NOMO-1 (cell line): Measurements from ENCODE around the gene AMOTL1.
"Not testable (repeated sequence)": the region's sequence is repeated elsewhere in the genome, so short reads cannot be mapped to it uniquely, and the experiment has no call there.

Source experiments
- DNase-seq, 2 experiments: peaks; one replicate each; lab custom pipeline; 2025; ENCODE audit not compliant: unreplicated experiment in 2 of 2; lab: John Stamatoyannopoulos, UW

Gene AMOTL1

DNA sequence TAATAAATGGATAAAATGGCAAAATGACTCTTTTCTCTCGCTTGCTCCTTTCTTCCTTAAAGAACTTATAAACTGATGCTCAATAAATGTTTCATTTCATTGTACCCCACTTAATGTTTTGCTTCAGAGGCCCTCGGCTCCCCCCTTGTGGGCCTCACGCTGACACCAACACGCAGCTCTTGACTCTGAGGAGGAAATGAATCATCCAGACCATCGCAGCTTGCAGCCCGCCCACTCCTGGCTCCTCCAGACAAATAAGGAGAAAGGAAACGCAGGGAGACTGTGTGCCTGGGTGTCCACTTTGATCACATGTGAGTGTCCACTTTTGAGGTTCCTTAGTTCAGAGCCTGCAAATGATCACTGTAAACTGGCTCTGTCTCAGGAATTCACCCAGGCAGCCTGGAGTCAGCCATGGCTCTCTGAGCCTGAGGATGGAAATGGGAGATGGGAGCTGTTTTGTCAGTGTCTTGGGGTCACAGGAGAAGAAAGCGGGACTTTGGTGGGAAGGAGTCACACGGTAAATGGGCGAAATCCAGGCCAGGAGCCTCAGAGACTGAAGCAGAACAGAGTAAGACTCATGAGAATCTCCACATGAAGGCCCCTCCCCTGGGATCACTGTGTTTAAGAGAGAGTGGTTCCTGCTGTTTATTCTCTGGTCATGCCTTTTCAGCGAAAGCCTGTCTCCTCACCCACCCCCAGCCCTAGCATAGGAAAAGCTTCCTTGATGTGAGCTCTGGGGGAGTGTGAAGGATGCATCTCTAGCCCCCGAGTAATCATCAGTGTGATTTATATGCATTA, 108.7 kb downstream of the AMOTL1 start:
- peak; percentile 72 to 82 for DNase-seq

DNA sequence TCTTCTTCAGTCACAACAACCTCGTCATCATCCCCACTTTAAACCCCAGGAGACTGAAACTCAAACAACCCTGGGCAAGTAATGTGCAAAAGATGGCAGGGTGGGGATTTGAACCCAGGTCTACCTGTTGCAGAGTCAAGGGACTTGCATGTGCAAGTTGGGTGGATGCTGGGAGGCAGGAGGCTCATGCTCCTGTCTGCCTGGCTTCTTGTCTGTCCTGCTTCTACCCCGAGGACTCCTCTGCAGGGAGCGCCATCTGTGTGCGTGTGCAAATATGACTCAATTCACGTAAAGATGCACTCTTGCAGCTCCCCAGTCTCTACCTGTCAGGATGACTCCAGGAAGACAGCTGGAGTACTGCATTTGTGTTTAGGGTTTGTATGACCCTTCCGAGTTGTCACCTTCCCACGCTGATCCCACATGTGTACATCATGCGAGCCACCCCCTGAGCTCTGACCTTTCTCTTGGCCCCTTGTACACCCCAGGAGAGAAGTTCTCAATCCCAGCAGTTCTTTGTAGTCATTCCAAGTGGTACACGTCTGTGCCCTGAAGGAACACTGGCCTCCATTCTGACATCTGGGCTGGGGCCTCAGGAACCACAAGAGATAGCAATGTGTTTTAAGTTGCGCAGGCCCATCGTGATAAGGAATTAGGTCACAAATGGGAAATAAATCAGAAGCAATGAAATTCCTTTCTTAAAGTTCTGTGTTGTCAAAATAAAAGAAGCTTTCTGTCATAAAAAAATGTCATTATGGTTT, 109.5 kb downstream of the AMOTL1 start:
- DNase-seq, result no peak

DNA sequence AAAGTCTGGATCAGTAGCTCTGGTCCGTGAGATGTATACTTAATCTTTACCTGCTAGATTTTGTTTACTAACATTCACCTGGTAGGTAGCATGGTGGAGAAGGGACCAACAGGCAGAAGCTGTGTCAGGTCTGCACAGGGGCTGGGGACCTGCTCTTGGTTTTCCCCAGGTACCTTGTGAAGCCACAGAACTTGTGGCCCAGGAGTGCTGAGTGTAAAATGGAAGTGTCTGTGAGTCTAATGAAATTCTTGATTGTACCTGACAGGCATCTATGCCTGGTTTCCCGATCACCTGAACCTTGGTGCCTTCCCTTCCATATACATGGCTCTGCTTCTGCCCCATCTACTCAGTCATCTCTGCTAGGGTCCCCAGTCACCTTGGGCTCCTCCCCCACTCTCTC, 110.8 kb downstream of the AMOTL1 start:
- no peak for DNase-seq

DNA sequence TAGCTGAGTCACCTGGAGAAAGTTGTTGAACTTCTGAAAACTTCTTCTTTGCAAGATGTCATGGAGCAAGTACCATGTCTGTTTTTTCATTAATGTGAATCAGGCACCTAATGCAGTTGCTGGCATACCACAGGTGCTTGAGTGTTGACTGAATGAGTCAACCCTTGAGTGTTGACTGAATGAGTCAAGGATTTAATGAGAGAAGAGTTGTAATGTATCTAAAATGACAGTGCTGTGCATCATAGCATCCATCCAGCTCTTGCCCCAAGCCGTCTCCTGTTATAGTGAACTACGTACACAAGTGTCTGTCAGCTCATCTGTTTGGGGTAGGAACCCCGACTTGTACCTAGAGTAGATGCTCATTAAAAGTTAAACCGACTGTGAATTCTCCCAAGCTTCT, 112.1 kb downstream of the AMOTL1 start:
- DNase-seq, result no peak

DNA sequence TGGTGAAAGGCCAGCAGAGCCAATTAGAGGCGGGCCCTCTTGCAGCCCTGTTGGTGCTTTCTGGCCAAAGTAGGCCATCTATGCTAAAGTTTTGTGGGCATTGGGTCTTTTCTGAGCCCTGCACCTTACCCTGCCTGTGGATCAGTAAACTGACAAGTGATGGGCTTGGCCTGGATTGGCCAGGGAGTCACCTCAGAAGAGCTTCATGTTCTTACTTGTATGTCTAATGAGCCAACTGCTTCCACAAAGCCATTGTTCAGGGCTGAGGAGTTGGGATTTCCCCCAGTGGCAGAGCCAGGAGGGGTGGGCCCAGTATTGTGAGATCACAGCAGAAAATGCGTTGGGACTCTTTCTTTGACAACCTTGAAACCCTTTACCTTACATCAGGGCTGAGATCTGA, 114.8 kb downstream of the AMOTL1 start:
- no peak for DNase-seq

DNA sequence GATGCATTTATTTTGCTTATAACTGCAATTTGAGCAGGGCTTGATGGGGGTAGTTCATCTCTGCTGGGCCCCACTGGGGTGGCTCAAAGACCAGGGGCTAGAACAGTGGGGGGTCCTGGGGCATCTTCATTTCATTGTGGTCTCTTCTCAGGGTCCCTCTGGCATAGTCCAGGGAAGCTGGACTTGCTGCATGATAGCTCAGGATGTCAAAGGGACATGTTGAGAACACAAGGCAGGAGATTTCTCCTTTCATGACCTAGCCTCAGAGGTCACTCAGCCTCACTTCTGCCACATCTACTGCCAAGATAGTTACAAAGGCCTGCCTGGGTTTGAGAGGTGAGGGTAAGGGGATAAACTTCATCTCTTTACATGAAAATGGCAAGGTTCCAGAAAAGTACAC, 115.7 kb downstream of the AMOTL1 start:
- DNase-seq, result no peak

DNA sequence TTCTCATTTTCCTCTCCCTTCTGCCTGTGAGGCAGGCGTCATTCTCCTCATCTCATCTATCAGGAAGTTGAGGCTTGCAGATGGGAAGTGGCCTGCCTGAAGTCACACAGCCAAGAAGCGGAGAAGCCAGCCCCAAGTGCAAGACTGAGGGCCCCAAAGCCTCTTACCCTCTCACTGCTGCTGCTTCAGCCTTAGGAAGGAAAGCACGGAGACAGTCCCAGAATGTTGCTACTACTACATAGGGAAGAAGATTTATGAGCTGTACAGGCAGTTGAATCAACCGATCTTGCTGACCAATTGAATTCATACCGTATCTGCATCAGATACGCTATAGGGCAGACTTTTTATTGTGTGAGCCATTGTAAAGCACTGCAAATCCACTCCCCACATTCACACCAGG, 116.2 kb downstream of the AMOTL1 start:
- DNase-seq, result no peak

DNA sequence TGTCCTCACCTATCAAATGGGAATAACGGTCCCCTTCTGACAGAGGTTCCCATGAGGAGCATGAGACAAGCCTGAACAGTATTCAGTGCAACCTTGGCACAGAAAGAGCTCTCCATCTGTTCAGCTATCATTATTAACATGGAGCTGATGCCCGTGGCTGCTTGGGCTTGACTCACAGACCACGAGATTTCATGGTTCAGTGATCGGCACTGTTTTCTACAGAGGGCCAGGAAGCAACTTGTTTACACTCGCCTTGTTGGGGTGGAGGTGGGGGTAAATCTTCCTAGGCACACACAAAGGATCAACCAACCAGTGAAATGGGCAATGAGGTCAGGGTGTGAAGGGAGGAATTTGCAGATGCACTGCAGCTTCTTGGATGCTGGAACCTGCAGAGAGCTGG, 117.0 kb downstream of the AMOTL1 start:
- DNase-seq, result no peak

DNA sequence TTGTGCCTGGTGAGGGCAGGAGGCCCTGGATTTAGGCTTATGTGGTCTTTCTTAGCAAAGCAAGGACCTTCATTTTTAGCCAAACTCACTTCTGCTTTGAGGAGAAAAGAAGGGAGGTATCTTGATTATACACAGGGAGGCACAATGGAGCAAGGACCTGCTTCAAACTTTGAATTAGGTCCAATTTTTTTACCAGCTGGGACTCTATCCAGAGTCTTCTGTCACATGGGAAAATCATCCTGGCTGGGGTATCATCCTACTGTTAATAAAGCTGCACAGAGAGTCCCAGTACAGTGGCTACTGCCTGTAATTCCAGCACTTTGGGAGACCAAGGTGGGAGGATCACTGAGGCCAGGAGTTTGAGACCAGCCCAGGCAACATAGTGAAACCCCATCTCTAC, 117.4 kb downstream of the AMOTL1 start:
- no peak for DNase-seq

DNA sequence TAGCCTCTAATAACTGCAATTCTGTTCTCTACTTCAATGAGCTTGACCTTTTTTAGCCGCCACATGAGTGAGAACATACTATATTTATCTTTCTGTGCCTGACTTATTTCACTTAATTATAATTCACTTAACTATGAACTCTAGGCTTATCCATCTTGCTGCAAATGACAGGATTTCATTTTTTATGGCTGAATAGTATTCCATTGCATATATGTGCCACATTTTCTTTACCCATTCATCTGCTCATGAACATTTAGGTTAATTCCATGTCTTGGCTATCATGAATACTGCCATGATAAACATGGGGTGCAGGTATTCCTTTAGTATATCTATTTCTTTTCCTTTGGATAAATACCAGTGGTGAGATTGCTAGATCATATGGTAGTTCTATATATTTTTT, 120.0 kb downstream of the AMOTL1 start:
- no peak for DNase-seq

DNA sequence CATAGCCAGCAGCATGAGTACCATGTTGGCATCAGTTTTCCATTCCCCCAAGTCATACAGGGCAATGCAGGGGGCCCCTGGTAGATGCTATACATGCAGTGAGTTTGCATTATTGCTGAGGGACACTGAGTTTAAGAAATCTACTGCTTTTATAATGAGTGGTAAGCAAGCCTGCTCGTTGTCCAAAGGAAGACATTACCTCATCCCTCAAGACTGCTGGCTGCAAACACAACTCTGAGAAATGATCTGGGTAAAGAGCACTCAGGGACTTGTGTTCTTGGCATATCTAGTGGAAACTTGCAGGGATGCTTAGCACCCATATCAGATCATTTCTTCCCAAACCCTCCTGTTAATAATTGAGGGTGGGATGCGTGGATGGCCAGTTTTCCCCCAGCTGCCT, 127.3 kb downstream of the AMOTL1 start:
- DNase-seq, result no peak

DNA sequence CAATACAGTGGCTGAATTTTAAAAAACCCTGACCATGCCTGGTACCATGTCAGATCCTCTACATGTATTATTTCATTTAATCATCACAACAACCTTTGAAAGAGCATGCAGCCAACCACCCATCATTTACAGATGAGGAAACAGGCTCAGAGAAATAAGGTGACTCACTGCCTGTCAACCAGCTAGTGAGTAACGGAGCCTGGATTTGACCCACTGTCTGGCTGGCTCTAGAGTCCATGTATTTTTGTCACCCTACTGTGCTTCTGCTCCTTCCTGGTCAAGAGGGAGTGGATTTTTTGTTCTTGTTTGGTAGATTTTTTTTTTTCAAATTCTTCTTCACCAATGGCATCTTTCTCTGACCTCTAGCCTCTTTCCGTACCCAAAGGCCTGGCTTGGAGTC, 127.8 kb downstream of the AMOTL1 start:
- no peak for DNase-seq

DNA sequence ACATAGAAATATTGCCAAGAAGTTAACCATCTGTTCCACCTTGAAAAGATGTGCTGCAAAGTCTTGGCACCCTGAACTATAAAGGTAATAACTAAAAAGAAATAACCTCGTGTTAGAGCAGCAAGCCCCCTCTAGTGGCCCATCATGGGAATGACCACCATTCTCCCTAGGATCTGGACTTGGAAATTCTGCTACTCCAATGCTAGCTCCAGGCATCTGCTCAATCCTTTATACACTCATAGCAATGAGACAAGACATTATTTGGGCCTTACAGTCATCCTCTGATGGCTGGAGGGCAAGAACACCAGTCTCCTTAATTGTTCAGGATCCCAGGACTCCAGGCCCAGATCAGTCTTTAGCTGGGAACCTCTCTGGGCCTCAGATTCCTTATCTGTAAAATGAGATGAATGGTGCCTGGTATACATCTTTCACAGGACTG, 129.2 kb downstream of the AMOTL1 start:
- peak in 1 of 2 experiments; percentile 42 for DNase-seq

DNA sequence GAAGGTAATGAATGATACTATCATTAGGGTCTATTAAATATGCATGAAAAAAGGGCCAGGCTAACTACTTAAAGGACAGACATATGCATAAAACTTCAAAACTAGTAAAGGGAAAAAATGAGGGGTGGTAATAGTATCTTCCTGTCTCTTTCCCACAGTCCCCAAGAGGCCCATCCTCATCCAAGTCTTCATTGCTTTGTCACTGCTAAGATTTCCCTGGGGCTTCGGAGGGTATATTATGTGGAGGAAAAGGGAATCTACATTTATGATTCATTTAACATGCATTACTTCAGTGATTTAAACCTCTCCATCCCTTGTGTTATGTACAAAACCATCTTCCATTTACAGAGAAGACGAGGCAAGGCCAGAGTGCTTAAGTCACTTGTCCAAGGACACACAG, 139.1 kb downstream of the AMOTL1 start:
- DNase-seq, result no peak

DNA sequence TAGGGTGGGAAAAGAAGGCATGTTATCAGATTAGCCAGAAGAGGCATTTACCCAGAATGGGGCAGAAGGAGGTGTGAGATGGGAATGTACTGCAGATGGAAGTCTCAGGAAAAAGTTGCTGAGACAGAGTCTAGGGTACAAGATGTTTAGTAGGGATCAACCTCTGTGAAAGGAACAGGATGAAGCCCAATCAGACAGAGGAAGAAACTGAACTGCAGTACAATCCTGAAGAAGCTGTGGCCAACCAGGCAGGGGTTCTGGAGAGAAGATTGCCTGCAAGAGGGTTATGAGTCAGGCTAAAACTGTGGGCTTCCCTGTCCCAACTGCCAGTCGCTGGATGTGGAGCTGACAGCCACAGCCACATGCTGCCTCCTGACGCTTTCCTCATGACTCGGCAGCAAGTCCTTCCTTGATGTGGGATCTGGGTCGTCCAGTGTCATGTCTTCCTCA, 141.2 kb downstream of the AMOTL1 start:
- no peak for DNase-seq

DNA sequence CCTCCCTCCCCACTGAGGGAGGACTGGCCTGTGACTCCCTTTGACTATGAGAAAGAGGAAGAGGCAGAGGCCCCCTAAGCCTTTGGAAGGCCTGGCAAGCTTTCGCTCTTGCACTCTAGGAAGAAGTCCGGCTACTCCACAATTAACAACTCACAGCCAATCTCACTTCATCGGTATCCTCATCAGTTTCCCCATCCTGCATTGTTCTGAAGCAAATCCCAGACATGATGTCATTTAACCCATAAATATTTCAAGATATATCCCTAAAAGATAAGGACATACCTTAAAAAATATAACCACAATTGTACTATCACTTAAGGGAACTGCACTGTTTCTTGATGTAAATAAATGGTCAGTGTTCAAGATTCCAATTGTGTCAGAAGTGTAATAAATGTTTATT, 142.1 kb downstream of the AMOTL1 start:
- no peak for DNase-seq

DNA sequence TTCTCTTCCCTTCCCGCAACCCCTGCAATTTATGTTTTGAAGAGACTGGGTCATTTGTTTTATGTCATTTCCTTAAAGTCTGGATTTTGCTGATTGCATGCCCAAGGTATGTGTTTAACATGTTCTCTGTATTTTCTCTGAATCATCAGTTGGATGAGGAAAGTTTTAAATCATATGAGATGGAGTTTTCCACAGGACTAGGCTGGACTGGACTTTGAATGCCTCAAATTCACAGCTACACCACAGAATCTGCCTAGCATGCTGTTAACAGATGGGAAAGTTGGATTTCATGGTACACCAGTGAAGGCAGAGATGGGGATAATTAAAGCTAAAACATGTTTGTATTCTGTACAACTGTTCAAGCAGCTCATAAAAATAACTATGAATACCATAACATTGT, 142.6 kb downstream of the AMOTL1 start:
- no peak for DNase-seq

DNA sequence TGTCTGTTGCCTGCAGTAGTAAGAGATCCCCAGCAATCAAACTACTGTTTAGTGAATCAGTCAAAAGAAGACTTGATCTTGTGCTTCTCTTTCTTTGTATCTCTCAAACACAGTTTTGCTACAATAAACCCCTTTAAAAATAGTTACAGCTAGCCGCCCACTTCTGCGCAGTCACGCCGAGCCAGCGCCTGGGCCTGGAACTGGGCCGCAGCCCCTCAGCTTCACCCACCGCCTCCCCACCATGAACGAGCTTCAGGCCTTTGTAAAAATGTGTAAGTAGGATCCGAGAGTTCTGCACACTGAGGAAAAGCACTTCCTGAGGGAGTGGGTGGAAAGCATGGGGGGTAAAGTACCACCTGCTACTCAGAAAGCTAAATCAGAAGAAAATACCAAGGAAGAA, 144.7 kb downstream of the AMOTL1 start:
- DNase-seq, result no peak

DNA sequence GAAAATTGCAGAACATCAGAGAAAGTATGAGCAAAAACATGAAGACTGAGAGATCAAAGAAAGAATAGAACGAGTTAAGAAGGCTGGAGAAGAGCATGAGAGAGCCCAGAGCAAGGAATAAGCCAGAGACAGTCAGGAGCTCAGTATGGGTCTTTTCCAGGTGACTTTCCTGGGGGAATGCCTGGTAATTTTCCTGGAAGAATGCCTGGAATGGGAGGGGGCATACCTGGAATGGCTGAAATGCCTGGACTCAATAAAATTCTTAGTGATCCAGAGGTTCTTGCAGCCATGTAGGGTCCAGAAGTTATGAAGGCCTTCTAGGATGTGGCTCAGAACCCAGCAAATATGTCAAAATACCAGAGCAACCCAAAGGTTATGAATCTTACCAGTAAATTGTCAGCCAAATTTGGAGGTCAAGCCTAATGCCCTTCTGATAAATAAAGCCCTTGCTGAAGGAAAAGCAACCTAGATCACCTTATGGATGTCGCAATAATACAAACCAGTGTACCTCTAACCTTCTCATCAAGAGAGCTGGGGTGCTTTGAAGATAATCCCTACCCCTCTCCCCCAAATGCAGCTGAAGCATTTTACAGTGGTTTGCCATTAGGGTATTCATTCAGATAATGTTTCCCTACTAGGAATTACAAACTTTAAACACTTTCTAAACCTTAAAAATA, 145.7 kb downstream of the AMOTL1 start:
- not testable (repeated sequence) for DNase-seq

DNA sequence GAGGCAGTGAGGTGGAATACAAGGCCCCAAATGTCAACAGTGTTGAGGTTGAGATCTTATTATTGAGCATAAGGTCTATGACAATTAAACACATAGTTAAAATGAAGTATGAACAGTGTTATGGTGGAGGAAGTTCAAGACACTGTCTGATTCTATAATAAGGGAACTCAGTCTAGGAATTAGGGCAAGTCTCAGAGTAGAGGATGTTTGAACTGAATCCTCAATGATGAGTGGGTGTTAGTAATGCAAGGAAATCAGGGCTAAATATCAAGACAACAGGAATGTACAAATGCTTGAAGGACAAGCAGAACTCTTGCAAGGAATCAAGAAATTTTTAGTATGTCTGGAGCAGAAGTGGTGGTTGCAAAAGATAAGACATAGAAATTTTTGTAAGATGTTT, 152.2 kb downstream of the AMOTL1 start:
- DNase-seq, result no peak

DNA sequence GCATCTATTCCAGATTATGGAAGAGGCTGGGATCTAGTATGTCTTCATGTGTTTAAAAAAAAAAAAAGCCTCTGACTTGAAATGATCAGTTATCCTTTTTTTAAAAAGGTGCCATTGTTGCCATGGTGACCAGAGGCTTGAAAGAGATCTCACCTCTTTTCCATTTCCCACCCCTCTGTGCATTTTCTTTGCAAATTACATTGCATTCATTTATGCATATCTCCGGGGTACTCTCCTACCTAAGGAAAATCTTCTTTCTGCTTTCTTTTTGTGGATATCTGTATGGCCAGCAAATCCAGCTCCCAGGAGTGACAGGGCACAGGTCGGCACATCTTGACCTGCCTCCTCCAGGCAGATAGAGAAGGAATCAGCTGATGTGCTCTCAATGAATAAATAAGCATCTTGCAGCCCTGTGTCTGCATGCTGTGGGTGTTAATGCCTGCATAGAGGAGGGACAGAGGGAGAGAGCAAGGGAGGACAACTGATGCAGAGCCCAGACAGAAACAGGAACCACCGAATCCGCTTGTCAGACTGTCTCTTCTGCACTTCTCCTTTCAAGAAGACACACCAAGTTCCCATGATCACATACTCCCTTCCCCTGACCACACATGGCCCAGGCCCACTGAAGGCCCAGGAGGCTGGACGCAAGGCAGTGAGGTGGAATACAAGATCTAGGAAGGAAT, 154.3 kb downstream of the AMOTL1 start:
- peak in 1 of 2 experiments; percentile 66 for DNase-seq
